HG03060 (cell line): ENCODE results near the gene NR2F1-AS1.

Experiments used
- ATAC-seq: cut with Tn5 transposase; IDR thresholded peaks from one replicate; pipeline ENCODE4 v1.9.1; 2021; ENCODE audit warnings: low read depth, moderate number of reproducible peaks; ENCODE audit not compliant: unreplicated experiment

The NR2F1-AS1 gene

DNA sequence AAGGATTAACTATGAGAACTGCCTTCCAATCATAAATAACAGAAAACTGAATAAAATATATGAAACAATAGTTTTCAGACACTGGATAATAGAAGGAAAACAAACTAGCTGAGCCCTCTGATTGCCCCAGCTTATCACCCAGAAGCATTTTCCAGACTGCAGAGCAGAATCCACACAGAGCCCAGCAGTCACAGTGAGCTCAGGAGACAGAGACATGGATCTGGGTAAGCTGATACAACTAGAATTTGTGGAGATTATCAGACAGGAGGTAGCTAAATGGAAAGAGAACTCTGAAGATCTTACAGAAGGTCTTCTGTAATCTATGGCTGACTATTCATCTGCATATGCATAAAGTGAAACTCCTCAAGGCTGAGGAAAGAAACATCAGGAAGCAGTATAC is 128.8 kb downstream of the NR2F1-AS1 start:
- ATAC-seq = no peak

DNA sequence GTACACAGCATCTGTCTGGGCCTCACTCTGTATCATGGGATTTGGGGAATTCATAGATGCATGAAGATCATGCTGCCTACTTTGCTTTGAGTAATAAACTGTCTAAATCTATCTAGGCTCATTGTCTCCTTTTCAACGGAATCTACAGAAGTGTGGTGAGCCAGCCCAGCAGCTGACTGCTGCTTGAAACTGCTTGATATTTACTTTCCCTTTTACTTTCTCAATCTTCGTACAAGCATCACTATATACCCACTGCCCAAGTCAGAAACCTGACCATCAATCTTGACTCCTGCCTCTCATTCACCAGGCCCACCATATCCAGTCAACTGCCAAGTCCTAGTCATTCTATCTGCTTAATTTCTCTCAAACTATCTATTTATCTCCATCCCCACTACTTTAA is 142.9 kb downstream of the NR2F1-AS1 start:
- ATAC-seq = no peak

DNA sequence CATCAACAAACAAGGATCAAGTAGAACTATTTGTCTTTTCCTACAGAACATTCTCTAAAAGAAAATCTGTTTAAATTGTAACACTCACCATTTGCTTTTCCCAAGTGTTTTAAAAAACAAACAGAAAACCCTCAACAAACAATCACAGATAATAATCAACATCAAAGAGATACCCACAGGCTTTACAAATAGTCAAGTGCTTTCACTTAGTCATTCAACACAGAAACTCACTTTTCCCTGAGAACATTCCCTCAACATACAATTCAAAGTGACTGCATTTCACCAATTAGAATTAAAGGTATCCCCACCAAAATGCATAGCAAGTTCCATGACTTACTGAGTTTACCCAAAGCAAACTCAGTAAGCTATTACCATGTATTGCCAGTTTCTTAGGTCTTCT is 144.9 kb downstream of the NR2F1-AS1 start:
- no peak for ATAC-seq

DNA sequence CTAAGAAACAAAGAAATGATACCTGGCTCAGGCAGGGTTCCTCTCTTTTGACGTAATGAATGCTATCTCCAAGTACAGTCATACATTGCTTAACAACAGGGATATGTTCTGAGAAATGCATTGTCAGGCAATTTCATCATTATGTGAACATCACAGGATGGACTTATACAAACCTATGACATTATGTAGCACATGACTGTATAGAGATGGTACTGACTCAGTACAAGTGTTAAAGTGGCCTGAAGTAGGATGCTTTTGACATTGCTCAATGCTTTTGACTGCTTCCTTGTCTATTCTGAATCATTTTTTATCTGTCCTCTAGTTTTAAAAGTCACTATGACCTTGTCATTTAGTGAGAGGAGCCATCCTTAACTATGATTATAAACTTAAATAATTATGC is 147.6 kb downstream of the NR2F1-AS1 start:
- ATAC-seq = no peak

DNA sequence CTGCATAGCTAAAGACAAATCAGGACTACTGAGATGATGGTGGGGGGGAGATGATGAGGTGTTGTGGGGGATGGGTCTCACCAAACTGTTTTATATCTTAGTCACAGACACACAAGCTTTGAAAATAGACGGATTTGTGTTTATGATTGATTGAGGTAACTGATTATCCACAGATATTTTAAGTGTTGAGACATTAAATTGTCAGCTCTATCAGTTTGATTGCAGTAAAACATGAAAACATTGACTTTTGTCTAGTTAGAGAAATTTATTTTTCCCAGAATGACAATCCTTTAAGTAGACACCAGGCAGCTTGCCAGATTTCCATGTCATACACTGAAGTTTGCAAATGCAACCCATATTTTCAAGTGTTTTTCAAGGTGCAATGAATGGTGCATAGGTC is 149.8 kb downstream of the NR2F1-AS1 start:
- ATAC-seq = no peak

DNA sequence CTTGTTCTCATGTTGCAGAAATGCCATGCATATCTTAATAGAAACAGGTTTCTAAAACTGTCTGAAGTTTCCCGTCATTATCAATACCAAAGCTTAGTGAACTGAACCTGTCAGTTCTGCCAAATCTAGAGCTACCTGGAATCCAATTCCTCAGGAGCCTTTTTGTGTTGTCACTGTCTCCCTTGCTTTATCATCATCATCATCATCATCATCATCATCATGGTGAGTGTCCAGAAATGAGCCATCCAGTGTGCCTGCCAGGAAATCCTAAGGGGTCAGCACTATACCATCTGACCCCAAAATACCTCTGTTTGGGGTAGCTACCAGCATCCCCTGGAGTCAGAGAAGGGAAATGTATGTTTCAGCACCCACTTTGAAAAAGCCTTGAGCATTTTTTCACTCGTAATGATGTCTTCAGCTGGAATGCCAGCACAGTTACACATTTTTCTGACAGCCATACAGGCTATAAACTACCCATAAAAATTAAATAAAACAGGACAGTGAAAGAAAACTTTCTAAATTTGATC is 150.3 kb downstream of the NR2F1-AS1 start:
- no peak for ATAC-seq

DNA sequence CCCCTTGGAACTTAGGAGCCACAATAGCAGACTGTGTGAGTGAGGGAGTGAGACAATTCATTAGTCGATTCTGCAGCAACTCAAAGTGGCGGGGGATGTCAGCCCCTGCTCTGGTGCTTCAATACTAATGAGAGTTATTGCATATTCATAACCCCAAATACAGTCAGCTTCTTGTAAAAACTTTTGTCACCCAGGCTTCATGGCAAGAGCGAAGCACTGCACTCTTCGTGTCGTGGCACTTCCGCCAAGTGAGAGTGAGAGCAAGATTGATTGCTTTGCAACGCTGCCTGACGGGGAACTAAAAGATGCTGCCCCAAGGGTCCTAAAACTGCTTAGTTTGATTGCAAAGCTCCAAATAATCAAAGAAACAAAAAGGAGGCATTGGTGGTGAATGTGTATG is 150.9 kb downstream of the NR2F1-AS1 start:
- no peak for ATAC-seq

DNA sequence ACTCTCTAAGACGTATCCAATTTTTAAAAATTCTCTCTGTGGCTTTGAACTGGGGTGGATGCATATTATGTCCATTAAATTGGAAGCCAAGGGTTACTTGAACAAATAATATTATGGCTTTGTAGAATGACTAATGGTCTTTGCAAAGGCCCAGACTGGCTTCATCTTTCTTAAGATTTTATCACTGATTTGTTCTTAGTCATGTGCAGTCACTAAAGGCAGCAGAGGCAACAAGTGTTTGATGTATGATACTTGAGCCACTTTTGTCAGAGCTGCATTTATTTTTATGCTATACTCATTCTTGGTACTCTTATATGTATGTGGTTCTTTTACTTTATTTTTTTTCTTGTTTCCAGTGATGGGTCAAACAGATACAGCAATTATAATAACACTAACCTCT is 152.2 kb downstream of the NR2F1-AS1 start:
- ATAC-seq = no peak

DNA sequence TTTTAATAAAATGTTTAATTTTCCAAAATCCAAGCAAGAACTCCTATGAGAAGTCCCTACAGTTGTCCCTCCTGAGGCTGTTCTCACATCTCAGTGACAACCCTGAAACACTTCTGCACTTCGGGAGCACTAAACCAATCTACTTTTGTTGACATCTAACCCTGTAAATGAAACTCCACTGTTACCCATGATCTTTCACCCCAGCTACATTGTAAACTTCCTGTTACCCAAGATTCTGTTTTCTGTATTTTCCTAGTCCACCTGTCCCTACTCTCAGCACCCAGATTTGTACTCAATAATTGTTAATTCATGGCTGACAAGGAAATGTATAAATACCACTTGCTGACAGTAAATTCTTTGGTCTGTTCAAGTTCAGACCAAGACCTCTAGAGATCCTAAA is 153.7 kb downstream of the NR2F1-AS1 start:
- ATAC-seq = no peak

DNA sequence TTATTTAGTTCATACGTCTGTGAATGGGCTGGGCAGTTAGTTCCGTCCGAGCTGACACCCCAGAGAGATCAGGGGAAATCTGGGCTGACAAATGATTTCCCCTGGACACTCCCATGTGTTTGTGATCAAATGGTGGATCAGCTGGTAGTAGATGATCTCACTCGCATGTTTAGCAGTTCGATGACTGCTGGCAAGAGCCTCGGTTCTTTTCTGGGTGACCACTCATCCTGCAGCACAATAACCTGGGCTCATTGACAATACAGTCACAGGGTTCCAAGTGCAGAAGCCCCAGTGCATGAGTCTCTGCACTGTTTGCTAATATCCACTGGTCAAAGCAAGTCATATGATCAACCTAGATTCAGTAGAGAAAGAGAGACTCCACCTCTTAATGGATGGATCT is 155.9 kb downstream of the NR2F1-AS1 start:
- no peak for ATAC-seq

DNA sequence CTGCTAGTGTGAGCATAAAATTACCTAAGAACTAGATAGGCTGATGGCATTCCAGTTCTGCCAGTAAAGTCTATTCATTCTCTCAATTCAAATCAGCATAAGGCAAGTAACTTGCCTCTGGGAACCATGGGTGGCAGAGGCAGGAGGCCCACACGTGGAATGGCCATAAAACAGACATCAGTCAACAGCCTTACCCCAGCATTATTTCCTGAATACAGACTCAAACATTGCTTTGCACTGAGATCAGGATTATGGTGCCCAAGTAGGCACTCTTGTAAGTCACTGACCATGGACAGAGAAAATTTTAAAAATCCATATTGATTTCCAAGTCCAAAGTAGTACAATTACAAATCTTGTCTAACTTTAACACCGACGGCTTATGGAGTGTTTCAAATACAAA is 157.7 kb downstream of the NR2F1-AS1 start:
- no peak for ATAC-seq

DNA sequence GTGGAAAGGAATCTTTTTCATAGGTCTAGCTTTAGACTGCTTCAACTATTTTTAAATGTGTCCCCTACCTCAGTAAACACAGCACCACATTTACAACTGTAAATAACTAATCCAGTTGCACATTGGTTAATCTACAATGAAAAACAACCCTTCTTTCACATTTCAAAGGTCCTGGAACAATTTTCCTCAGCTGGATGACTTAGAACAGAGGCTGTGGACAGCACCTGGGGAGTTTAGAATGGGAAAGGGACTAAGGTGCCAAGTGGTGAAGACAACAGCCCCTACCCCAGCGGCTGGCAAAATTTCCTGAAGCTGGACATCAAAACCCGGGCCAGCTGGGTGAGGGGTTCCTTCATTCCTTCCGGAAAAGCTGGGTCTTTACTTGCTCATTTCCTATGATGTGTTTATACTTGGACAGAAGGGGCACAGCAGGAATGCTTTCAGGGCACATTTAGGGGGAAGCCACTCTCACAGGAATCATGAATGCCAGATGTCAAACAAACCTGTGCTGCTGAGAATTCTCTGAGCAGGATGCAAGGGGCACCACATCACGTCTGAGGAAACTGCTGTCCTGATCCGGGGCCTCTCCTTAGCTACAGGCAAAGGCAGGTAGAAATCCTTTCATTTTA is 158.3 kb downstream of the NR2F1-AS1 start:
- ATAC-seq = no peak

DNA sequence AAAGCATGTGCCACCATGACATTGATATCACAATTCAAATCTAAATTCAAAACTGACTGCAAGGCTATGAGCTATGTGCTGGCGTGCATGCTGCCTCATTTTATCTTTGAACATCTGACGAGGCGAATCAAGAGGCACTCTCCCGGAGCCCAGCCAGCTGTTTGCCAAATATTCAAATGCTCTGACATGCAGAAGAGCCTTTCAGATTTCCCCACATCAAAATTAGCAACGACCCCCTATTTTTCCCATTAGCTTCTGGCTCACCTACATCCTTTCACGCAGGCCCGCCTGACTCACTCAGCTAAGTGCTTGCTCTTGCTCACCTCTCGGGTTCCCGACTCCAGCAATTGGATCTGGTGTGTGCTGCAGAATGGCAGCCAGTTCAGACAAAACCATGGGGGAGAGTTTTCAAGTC is 159.0 kb downstream of the NR2F1-AS1 start:
- ATAC-seq = no peak

DNA sequence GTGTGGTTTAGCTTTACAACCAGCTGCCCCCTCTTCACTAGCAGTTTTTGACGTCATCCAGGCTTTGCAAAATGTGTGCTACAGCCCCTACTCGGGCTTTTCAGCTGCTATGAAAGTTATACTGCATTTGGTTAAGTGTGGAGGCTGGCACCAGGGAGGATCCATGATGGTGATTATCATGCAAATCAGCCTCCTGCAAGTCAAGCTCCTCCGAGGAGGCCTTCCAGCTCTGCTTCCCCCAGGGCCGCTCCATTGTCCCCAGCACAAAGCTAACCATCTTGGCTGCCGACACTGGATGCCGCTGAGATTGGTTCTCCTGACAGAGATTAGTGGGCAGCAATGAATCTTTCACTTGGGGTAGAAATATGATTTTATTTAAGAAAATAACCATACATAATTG is 159.6 kb downstream of the NR2F1-AS1 start:
- ATAC-seq = no peak

DNA sequence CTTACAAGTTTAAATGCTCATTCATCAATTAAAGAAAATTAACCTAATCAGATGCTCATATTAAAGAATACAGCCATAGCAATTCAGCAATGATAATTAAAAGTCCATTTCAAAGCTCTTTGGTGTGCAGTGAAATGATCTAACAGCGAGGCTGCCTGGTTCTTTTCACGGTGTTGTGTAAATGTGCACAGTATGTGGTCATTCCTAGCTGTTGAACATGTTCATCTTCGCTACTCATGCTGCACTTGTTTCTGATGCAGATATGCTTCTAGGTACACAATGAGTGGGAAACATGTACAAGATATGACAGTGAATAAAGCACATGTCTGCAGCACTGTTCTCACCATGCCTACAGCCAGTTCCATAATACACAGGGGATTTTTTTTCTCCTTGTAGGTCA is 163.5 kb downstream of the NR2F1-AS1 start:
- no peak for ATAC-seq

DNA sequence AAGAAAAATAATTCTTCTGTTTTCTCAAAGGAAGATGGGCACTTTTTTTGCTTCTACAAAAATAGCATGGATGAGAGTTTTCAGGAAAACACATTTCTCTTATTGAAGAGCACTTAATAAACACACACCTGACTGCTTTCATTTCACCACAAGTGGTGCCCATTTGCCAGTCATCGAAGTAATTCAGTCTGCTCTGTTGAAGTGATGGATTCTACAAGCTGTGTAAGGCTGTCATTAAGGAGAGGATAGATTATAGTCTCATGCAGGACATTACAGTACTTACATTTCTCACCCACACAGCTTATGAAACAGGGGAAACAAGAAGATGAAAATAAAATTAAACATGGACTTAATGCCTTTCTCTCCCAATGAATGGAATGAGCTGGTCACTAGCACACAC is 165.2 kb downstream of the NR2F1-AS1 start:
- ATAC-seq = no peak

DNA sequence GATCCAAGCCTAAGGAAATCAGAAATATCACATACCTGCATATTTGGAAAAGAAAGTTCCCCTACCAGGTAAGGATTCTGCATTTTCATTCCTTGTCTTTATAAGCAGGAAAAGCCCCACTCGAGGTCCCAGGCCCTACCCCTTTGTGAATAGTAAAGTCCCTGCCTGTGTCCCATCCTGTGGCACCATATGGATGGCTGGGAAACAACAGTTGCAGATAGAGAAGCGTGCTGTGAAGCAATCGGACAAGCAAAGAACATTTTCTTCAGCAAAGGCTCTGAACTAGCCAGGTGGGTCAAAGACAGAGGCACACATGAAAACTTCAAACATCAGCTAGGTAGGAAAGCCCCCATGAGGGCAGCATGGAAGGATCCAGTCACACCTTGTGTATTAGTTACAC is 169.3 kb downstream of the NR2F1-AS1 start:
- no peak for ATAC-seq

DNA sequence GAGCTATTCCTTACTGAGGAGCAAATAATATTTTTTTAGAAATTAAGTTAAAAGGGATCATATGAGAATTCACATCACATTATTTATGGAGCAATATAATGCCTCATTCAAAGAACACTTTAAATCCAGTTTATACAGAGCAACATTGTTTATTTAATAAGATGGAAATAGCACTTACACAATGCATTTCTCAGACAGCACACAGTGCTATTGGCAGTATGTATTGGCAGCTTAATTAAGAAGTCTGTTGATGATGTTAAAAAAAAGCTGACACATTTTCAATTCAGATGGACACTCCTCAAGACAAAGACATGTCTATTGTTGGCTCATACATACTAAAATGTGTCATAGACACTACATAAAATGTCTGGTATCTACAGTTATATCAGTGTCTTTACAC is 171.3 kb downstream of the NR2F1-AS1 start:
- ATAC-seq = no peak

DNA sequence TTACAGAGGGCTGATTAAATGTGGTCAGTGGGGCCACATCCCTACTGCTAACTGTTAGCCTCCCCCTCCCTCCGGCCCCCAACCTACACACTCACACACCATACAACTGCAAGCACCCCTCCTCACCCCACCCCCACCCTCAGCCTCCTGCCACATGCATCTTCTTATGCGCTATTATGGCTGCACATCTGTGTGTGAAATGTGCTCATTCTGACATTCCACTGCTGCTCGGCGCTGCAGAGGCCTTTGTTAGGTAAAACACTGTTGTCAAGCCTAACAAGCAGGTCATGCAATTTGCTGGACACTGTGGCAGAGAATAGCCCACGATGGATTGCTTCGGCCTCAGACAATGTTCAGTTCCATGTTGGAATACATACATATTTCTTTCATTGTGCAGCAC is 173.6 kb downstream of the NR2F1-AS1 start:
- no peak for ATAC-seq

DNA sequence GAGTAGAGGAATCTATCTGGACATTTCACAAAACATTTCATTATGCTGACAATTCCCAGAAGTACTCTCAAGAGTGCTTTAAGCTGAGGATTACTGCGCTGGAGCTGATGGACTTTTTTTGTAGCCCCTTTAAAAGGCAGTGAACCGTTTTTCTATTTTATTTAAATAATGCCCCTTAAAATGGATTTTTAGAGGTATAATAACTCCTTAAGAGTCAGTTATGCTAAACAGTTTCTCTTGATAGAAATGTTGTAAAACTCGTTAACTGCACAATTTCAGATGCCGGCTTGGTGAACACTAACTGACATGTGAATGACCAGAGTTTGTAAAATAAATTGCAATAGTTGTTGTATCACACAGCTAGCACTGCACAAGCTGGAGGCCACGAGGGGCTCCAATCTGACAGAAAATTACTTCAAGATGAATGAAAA is 174.0 kb downstream of the NR2F1-AS1 start:
- no peak for ATAC-seq

DNA sequence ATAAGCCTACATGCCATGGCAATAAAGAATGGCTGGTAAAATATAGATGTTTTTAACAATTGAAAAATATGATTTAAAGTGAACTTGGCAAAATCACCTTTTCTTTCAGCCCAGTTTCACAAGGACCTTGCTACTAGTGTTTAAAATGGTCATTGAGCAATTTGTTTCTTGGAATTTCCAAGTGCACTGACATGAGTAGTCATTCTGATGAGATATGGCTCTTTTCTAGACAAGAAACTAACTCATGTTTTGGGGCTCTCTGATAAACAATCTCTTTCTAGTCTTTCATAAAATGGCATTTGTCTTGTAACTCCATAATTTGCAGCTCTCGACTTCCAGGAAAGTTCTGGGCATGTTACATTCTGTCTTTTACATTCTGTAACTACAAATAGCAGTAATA is 176.8 kb downstream of the NR2F1-AS1 start:
- no peak for ATAC-seq

DNA sequence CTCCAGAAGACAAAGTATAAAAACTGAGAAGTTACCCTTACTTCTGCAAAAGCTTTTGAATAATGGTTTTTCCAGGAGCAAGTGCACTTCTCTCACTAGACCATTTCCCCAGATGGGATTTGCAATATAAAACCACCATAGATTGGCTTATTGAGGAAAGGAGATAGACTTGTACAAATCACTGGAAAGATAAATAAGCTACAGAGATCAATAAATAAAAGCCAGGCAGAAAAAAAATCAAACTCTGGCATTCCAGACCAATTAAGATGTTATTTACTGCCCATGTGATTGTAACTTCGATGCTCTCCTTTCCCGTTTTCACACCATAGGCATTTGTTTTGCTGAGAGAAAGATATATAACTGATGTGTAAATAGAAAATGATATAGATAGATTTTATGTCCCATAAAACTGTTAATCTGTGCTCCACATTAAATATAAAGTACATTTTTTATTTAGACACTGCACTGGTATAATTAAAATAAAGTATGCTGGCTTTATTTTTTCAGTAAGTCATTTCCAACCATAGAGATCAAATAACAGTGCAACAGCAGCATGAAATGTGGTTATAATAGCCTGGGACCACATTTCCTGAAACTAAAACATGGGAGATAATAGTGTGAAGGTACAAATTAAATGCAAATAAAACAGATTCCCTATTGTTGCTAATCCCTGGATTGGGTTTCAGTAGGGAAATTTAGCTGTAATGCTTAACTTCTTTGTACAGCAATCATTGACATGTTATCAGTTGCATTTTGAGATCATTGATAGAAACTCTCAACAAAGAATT is 177.7 kb downstream of the NR2F1-AS1 start:
- no peak for ATAC-seq
